NCI-H1092 treated with DMSO at 0.1 percent for 48 hours (cell line): ENCODE results near the gene CNOT6.
"Not testable (repeated sequence)": the region's sequence is repeated elsewhere in the genome, so short reads cannot be mapped to it uniquely, and the experiment has no call there.

Experiments
- DNase-seq: peaks from one replicate; lab custom pipeline; 2025; lab: John Stamatoyannopoulos, UW

Gene CNOT6

GRCh38 chr5:180471866-180472265 is 22.3 kb upstream of the CNOT6 start:
- DNase-seq, result no peak

- no peak for DNase-seq
These were observed 21.9 kb upstream of the CNOT6 start for GRCh38 chr5:180472269-180472668.

GRCh38 chr5:180473386-180473785 is 20.8 kb upstream of the CNOT6 start:
- DNase-seq, result not testable (repeated sequence)

- no peak for DNase-seq
These were observed 19.6 kb upstream of the CNOT6 start for GRCh38 chr5:180474569-180474968.

- DNase-seq, result not testable (repeated sequence)
These were observed 18.1 kb upstream of the CNOT6 start for GRCh38 chr5:180475969-180476524.

- DNase-seq, result no peak
These were observed 9.4 kb upstream of the CNOT6 start for GRCh38 chr5:180484813-180485212.

- DNase-seq, result no peak
These were observed 7.5 kb upstream of the CNOT6 start for GRCh38 chr5:180486636-180487149.

- DNase-seq, result no peak
These were observed 6.6 kb upstream of the CNOT6 start for GRCh38 chr5:180487556-180487955.

GRCh38 chr5:180491496-180491895 is 2.7 kb upstream of the CNOT6 start:
- no peak for DNase-seq

- no peak for DNase-seq
These were observed 1.8 kb upstream of the CNOT6 start for GRCh38 chr5:180492226-180492903.

- DNase-seq, result peak; percentile 46
These were observed 467 bp downstream of the CNOT6 start for GRCh38 chr5:180494510-180495181.

- DNase-seq, result no peak
These were observed 1.1 kb downstream of the CNOT6 start for GRCh38 chr5:180495292-180495691.

- DNase-seq, result no peak
These were observed 2.0 kb downstream of the CNOT6 start for GRCh38 chr5:180495991-180496741.

- DNase-seq, result not testable (repeated sequence)
These were observed 2.6 kb downstream of the CNOT6 start for GRCh38 chr5:180496806-180497205.

- not testable (repeated sequence) for DNase-seq
These were observed 3.7 kb downstream of the CNOT6 start for GRCh38 chr5:180497865-180498264.

GRCh38 chr5:180498378-180498777 is 4.2 kb downstream of the CNOT6 start:
- DNase-seq, result no peak

- no peak for DNase-seq
These were observed 5.5 kb downstream of the CNOT6 start for GRCh38 chr5:180499684-180500083.

- DNase-seq, result not testable (repeated sequence)
These were observed 6.1 kb downstream of the CNOT6 start for GRCh38 chr5:180500300-180500699.

GRCh38 chr5:180507661-180508060 is 13.5 kb downstream of the CNOT6 start:
- no peak for DNase-seq

- no peak for DNase-seq
These were observed 21.1 kb downstream of the CNOT6 start for GRCh38 chr5:180515294-180515693.

GRCh38 chr5:180515974-180516373 is 21.8 kb downstream of the CNOT6 start:
- not testable (repeated sequence) for DNase-seq

GRCh38 chr5:180516440-180516839 is 22.3 kb downstream of the CNOT6 start:
- DNase-seq, result no peak
